Measurements from ENCODE around the gene PREX1. TPM values are rescaled to one million over a fixed set of nuclear protein-coding genes. Genes with fewer than 3 reads are reported as not detected.

Gene PREX1
- polyA plus RNA-seq, 4 donors = 13.7 to 16.7 (median 15.2) TPM

DNA sequence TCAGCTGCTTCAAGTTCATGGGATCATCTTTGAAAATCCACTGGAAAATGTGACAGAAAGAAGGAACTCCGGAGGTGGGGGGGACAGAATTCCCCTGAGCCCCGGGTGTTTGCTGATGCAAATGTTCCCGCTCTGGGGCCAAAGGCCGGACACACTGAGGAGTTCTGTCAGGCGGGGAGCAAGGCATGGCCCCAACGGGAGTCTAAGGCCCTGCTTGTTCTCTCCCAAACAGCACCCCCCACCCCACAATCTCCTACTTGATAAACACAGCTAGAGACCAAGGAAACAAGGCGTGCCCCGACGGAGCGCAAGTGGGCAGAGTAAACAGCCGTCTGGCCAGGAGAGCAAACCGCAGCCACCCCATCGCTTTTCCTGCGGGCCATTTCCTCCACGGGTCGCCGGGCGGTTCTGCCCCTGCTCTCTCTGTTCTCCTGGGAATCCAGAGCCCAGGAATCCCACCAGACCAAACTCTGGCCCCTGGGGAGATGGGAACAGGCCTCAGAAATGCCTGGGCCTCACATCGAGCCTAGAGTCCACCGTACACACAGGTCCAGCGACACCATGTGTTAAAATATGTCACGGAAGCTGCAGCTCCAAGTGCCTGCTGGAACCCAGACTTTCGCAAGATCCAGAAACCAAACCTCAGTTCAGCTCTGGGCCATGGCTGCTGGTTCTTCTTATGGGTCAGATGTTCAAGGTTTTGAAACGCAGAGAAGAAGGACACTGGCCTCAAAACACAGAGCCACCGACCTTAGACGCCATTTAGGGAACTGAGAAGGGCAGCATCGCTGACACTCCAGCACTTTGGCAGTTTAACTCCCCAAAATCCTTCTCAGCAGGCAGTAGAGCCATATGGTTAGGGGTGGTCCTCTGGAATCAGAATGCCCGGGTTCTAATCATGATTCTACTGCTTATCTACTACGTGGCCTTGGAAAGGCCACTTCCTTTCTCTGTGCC lies 104.2 kb downstream of the PREX1 start:
- no peak for DNase-seq (ENCODE audit: low read depth in 4 of 4, low spot score in 2 of 4)

DNA sequence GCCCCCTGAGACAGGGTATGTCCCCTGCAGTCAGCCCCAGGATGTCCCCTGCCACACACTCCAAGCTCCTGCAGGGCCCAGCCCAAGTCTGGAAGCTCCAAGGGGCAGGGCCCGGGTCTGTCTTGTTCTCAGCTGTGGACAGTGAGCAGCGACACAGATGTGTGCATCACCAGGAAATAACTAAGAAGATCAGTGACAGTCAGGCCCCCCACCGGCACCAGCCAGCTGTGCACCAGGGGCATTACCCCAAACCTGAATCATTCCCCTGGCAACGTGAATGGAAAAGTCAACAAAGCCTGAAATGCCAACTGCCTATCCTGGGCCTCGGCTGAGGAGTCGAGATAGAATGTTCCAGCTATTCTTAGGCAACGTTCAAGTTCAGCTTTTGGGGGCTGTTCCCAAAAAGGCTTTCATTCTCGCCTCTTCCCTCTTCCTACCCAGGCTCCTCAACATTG lies 105.0 kb downstream of the PREX1 start:
- DNase-seq (ENCODE audit: low read depth in 4 of 4, low spot score in 2 of 4) = no peak

DNA sequence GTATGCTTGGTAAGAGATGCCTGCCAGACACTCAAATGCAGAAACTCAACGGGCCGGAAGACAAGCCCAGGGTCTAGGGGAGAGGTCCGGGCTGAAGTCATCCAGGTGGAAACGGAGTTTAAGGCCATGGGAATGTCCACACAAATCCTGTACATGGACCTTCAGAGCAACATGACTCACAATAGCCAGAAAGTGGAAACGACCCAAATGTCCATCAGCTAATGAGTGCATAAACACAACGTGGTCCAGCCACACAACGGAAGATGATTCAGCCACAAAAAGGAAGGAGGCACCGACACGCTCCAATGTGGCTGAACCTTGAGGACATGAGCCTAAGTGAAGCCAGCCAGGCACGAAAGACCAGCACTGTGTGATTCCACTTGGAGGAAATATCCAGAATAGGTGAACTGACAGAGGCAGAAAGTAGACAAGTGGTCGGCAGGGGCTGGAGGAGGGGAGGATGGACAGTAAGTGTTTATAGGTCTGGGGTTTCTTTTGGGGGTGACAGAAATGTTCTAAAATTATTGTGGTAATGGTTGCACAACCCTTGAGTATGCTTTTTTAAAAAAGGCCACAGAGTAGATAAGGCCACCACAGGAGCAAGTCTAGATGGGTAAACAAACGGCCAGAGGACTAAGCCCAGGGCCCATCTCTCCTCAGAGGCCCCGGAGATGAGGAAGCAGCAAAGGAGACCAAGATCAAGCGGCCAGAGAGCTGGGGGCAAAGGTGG lies 105.6 kb downstream of the PREX1 start:
- DNase-seq (ENCODE audit: low read depth in 4 of 4, low spot score in 2 of 4) = no peak

DNA sequence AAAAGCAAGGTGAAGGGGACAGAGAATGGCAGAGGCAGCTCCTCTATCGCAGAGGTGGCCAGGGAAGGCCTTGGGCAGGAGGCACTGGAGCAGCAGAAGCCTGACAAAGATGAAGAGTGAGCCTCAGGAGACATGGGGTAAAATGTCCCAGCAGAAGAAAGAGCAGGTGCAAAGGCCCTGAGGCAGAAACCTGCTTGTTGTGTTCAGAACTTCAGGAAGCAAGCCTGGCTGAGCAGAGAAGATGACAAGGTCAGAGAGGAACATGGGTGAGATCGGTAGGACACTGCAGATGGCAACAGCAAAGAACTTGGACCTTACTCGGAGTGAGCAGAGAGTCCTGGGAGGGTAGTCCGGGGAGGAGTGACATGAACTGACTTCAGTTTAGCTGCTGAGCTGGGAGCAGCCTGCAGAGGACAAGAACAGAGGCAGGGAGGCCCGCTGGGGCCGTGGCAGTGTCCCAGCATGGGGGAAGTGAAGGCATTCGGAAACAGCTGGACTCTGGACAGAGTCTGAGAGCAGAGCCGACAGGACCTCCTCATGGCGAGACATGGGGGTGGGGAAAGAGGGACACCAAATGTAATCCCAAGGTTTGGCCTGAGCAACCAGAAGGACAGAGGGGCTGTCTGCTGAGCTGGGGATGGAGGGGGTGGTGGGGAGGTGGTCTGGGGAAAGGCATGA lies 106.3 kb downstream of the PREX1 start:
- no peak for DNase-seq (ENCODE audit: low read depth in 4 of 4, low spot score in 2 of 4)

DNA sequence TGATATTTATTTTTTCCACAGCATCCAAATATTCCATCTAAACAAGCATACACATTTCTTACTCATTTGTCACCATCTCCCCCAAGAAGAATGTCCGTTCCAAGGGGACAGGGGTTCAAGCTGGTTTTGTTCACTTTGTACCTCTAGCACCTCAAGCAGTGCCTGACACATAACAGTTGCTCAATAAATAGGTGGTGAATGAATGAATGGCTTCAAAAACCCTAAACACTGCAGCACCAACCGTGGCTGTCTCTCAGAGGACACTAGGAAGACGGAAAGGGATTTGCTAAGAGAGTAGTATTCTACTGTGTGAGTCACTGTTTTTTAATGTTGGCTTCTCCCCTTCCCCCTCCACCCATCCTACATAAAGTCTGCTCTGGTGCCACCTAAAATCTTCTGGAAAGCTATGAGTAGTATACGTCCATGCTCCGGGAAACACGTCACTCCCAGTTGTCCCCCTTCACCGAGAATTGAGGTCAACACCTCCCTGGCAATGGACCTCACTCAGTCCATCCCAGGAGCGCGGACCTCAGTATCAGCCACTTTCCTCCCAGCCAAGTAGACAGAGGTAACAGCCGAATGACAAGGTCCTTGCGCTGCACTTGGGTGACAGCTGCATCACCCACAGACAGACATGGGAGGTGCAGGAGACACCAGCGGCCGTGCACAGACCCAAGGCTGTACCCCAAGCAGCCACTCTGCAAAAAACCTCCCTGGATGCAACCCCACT lies 107.4 kb downstream of the PREX1 start:
- no peak for DNase-seq (ENCODE audit: low read depth in 4 of 4, low spot score in 2 of 4)

DNA sequence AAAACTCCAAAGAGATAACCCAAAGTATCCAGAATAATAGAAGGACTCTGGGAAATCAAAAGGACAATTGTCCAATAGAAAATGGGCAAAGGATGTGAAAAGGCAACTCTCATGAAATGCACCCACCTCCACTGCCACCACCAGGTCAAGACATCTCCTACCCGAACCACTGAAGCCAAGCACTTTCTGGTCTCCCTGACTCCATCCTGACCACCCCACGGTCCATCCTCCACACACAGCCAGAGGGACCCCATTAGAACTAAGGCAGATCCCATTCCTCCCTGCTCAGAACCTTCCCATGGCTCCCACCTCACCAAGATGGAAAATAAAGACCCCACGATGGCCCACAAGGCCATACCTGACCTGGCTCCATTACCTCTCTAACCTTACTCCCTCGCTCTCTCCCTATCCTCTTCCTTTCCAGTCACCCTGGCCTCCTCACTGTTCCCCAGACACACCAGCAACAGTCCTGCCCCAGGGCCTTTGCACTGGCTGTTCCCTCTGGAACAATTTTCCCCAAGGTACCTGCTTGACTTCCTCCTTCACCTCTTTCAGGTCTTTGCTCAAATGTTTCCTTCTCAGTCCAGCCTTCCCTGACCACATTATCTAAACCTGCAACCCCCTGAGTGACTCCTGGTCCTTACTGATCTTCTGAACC lies 108.1 kb downstream of the PREX1 start:
- DNase-seq (ENCODE audit: low read depth in 4 of 4, low spot score in 2 of 4) = no peak

DNA sequence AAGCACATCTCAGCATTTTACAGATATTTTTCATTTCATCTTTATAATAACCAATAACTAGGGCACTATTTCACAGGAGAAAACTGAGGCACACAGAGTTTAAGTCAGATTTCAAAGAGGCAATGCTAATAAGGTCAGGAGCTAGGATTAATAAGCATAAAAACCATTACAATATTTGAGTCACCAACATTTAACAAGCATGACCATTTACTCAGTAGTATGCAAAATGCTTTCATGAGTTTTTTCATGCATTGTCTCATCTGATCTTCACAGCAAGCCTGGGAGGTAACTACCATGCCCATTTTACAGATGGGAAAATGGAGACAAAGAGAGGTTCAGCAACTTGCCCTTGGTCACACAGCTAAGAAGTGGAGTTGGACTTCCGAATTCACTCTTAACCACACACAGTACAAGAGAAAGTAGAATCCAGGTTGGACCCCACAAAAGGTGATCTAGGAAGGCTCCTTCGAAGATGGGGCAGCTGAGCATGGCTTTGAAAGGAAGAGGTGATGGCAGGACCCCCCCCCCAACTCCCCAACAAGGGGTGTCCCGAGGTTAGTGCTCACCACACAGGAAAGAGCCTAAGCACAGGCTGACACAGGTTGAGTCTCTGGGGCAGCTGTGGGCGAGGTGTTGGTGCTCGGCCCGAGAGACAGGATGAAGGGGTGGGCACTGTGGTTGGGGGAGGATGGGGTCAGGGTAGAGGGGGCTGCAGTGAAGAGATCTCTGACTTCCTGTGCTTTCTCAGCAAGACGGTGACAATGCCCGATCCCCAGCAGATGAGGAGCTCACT lies 108.8 kb downstream of the PREX1 start:
- DNase-seq (ENCODE audit: low read depth in 4 of 4, low spot score in 2 of 4) = no peak

DNA sequence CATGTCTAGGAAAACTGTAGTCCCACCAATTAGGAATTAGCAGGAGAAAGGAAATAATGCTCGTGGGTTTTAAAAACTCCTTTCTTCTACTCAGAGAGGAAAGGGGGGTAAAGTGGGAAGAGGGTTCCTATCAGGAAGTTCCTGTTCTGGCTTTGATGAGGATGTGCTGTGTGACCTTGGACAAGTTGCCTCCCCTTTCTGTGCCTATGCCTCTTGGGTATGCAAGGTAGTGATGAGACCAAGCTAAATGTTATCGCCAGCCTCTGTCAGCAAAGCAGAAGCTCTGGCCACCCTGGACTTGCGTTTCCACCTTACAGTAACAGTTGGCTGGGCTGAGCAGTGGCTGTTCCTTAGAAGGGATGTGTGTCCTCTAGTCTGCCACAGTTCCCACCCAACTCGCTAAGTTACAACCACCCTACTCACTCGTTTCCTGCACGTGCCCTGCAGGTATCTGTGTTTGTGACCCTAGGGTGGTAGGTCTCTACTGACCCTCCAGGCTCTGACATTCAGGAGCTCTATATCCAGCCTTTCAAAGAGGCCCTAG lies 110.0 kb downstream of the PREX1 start:
- DNase-seq (ENCODE audit: low read depth in 4 of 4, low spot score in 2 of 4) = no peak

DNA sequence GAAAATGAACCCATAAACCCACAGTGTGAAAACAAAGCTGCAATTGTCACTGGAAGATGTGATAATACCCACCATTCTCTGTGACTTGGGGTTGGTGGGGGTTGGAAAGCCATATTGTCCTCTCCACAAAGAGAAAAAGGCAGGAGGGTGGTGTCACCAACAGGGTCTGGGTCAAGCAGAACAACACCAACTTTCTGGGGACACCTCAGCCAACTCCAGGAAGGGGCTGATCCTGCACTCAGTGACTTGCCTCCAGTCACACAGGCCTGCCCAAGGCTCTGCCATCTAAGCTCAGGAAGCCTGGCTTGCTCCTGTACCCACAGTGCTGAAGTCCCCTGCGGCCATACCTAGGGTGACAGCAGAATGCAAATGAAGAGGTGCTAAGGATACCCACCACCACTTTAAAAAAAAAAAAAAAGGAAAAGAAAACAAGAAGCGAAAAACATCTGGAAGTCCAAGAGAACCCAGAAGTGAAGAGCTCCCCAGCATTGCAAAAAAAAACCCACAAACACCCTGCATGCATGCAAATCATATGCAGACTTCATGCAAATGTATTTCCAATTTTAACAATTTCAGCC lies 110.6 kb downstream of the PREX1 start:
- DNase-seq (ENCODE audit: low read depth in 4 of 4, low spot score in 2 of 4) = no peak

DNA sequence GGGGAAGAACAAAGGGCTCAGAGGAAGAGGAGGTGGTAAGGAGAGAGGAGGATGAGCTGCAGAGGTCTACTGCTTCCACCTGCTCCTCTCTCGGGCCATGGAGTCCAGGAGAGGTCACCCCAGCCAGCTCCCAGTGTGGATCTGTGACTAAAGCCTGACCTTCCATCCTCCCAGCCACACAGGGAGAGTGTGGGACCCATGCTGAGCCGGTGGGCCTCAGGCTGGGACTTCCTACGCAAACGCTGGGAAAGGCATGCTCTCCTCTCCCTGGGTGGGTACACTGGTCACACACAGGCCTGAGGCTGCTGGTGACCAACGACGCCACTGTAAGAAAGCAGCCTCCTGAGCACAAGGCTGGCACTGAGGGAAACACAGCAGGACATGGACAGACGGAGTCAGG lies 111.3 kb downstream of the PREX1 start:
- no peak for DNase-seq (ENCODE audit: low read depth in 4 of 4, low spot score in 2 of 4)

DNA sequence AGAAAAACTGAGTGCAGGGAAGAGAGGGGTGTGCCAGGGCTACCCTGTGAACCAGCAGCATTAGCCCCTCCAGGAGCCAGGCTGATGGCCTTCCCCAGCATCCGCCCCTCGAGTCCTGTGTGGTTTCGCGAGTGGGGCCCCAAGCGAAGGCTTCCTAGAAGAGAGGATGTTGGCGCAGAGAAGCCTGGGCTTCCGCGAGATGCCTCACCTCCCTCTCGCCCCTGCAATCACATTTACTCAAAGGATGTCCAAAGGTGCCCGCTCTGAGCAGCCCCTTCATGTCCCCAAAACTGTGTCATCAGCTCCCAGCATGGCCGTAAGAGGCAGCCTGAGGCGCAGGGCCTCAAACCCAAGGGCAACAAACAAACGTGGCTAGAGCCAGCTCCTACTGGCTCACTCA lies 111.7 kb downstream of the PREX1 start:
- DNase-seq (ENCODE audit: low read depth in 4 of 4, low spot score in 2 of 4) = no peak

DNA sequence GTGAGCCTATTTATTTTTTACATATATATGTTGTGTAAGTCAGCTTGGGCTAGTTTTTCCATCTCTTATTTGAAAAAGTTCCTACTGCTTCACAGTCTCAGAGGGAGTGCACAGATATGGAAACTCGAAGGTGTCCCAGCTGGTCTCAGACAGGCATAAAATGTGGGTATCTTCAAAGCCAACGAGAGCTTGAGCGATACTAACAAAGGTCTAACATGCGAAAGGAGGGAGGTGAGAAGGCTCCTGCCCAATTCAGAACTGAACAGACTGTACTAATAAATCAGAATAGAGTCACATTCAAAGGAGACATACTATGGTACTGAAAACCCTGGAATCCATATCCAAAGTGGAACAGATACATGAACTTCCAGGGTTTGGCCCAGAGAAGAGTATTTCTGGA lies 113.0 kb downstream of the PREX1 start:
- no peak for DNase-seq (ENCODE audit: low read depth in 4 of 4, low spot score in 2 of 4)

DNA sequence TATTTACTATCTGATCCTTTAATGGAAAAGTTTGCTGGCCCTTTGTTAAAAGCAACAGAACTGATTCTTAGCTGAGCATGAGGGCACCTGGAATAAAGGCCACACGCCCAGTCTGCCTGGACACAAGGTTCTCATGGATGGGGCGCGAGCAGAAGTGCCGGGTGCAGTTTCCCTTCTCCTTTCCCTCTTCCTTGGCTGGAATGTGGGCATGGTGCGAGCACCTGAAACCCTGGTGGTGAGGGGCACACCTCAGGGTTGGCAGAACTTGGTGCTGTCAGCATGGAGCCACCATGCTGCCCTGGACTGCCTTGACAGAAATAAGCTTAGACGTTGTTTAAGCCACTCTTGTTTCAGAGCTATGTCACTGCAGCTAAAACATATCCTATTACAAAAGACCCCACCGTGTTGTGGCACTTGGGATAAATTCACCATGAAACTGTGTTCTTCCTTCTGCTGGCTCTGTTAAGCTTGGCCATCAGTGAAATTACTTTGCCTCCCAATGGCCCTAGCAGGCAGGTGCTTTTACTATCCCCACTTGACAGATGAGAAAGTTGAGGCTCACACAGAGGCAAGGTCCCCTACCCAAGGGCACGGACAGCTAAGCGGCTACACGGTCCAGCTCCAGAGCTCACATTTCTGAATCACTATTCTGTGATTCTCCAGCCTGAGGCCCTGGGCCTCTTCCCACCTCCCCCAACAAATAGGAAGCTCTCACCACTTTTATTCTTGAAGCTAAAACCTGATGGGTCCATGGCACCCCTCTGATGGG lies 115.9 kb downstream of the PREX1 start:
- DNase-seq (ENCODE audit: low read depth in 4 of 4, low spot score in 2 of 4) = no peak

DNA sequence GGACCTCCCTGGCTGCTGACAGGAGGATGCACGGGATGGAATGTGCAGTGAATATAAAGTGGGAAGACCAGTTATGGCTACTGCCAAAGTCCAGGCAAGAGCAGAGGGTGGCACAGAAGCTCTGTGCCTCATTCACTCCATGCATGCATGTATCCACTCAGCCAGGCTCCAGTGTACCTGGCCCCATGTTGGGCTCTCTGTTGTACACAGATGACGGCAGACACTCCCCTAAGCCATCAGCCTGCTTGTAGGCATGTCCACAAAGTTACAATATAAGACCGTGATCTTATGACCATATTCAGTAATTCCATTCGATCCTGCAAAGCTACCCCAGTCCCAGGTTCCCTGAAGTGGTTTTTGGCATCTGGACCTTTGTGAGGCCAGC lies 116.8 kb downstream of the PREX1 start:
- no peak for DNase-seq (ENCODE audit: low read depth in 4 of 4, low spot score in 2 of 4)

DNA sequence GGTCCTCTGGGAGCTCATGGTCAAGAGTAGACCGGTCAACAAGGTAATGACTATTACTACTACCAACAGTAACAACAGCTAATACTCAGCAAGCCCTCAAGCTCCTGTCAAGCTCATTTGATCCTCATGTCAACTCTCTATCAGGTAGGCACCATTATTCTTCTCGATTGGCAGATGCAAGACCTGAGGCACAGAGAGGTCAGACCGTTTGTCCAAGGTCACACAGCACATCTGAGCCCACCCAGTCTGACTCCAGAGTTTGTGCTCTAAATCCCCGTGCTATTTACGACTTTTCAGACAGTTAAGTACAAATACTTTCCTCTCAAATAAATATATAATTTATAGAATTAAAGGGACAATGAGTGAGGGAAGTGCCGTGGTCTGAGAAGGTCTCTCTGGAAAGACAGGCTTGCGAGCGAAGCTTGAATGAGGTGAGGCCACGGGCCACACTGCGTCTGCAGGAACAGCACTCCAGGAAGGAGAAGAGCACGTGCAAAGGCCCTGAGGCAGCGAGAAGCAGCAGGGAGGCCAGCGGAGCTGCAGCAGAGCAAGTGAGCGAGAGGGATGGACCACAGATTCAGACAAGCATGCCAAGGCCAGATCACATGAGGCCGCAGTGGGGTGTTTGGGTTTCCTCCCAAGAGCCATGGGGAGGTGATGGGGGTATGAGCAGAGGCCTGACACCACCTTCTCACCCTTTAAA lies 117.3 kb downstream of the PREX1 start:
- no peak for DNase-seq (ENCODE audit: low read depth in 4 of 4, low spot score in 2 of 4)

DNA sequence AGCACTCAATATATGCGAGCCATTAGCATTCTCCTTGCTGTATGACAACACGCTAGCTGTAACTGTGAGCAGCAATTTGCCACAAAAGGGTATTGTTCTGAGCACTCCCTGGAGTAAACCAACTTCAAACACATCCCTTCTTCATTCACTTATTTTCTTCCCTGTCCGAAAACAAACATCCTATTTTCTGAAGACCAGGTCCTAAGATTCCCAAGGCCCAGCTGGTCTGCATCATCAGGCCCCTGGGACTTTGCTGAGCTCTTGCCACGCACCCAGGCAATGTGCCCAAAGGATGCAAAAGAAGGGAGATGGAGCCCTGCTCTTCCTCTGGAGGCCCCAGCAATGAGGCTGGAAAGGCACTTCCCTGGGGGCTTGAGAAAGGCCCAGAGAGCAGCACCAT lies 118.1 kb downstream of the PREX1 start:
- DNase-seq (ENCODE audit: low read depth in 4 of 4, low spot score in 2 of 4) = no peak

DNA sequence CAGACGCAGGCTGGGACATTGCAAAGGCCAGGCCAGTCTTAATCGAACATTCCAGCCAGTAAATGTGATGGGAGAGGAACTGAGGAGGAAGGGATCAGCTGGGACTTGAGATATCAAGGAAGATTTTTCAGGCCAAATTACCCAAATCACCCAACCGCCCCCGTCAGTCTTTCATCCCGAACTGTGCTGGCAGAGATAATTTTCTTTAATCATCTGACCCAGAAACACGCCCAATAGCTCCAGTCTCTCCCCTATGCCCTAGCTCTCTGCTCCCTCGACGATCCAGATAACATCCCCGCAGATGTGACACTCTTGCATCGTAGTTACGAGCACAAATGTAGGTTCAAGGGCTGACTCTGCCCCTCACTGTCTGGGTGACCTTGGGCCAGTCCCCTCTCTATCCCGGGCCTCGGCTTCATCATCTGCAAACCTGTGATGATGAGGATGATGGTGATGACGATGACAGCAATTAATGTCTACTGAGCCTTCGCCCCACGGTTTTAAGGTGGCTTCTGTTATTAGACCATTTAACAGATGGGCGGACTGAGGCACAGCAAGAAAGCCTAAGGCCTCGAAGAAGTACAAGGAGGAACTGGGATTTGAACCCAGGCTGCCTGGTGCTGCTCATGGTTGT lies 118.6 kb downstream of the PREX1 start:
- DNase-seq (ENCODE audit: low read depth in 4 of 4, low spot score in 2 of 4) = no peak

Data from left renal cortex interstitium (tissue), 4 donors.